Measurements from ENCODE around the gene ADIRF.
A peak's percentile ranks its signal among the peaks of the same experiment; 100 is the strongest.

The ADIRF gene

GRCh38 chr10:86953747-86954680, 14.3 kb upstream of the ADIRF start:
- no peak for ATAC-seq (ENCODE audit: low read depth)

GRCh38 chr10:86954681-86955500, 13.4 kb upstream of the ADIRF start:
- peaks cover 2% of the 10 kb centered on the region for H3K27me3 Mint-ChIP-seq
- H3K4me3 Mint-ChIP-seq: no peak overlapping the region
- DNase-seq (ENCODE audit: low spot score in 2 of 2) (no peak), ATAC-seq (ENCODE audit: low read depth) (no peak)
- H3K9me3 Mint-ChIP-seq: peaks cover 6% of the 10 kb centered on the region
- no peak overlapping the region for H3K27ac Mint-ChIP-seq
- no peaks in the 10 kb centered on the region for H3K4me1 Mint-ChIP-seq
- peaks cover 3% of the 10 kb centered on the region for H3K36me3 Mint-ChIP-seq

More at GRCh38 chr10:86953747-86954680, 14.3 kb upstream of the ADIRF start:
- Mint-ChIP-seq H3K36me3 (peaks cover 3% of the 10 kb centered on the region), H3K27me3 (peaks cover 2% of the 10 kb centered on the region), H3K4me1 (no peaks in the 10 kb centered on the region), H3K4me3 (no peak overlapping the region), H3K9me3 (peaks cover 6% of the 10 kb centered on the region), H3K27ac (no peak overlapping the region)
- no peak for DNase-seq (ENCODE audit: low spot score in 2 of 2)

GRCh38 chr10:86955501-86956194, 12.6 kb upstream of the ADIRF start:
- H3K9me3 Mint-ChIP-seq: peaks cover 6% of the 10 kb centered on the region

GRCh38 chr10:86956195-86956847, 12.0 kb upstream of the ADIRF start:
- peaks cover 4% of the 10 kb centered on the region for H3K27me3 Mint-ChIP-seq
- peaks cover 3% of the 10 kb centered on the region for H3K36me3 Mint-ChIP-seq
- peaks cover 6% of the 10 kb centered on the region for H3K9me3 Mint-ChIP-seq
- ATAC-seq (ENCODE audit: low read depth) (no peak), DNase-seq (ENCODE audit: low spot score in 2 of 2) (no peak)
- no peak overlapping the region for H3K27ac Mint-ChIP-seq
- H3K4me1 Mint-ChIP-seq: no peaks in the 10 kb centered on the region
- H3K4me3 Mint-ChIP-seq: no peak overlapping the region

More at GRCh38 chr10:86955501-86956194, 12.6 kb upstream of the ADIRF start:
- Mint-ChIP-seq H3K27ac (no peak overlapping the region), H3K36me3 (peaks cover 3% of the 10 kb centered on the region), H3K4me3 (no peak overlapping the region), H3K4me1 (no peaks in the 10 kb centered on the region), H3K27me3 (peaks cover 4% of the 10 kb centered on the region)
- DNase-seq (ENCODE audit: low spot score in 2 of 2) (no peak), ATAC-seq (ENCODE audit: low read depth) (no peak)

- Mint-ChIP-seq H3K4me3 (no peak overlapping the region), H3K36me3 (peaks cover 1% of the 10 kb centered on the region)
- ATAC-seq (ENCODE audit: low read depth): no peak
Observed at GRCh38 chr10:86956848-86957448, 11.3 kb upstream of the ADIRF start.

GRCh38 chr10:86957471-86958115, 10.7 kb upstream of the ADIRF start, which contains the start of gene MMRN2:
MMRN2 (minus strand) TSS chr10:86957615; CDS start chr10:86957541, 74 bp downstream.
- Mint-ChIP-seq H3K9me3 (peaks cover 2% of the 10 kb centered on the region), H3K27me3 (peaks cover 8% of the 10 kb centered on the region), H3K36me3 (no peaks in the 10 kb centered on the region), H3K4me1 (no peaks in the 10 kb centered on the region), H3K4me3 (no peak within 1 kb of the TSS), H3K27ac (no peak within 1 kb of the TSS)
- DNase-seq (ENCODE audit: low spot score in 2 of 2) (no peak), ATAC-seq (ENCODE audit: low read depth) (no peak)

More at GRCh38 chr10:86956848-86957448, 11.3 kb upstream of the ADIRF start:
- H3K4me1 Mint-ChIP-seq: no peaks in the 10 kb centered on the region
- peaks cover 8% of the 10 kb centered on the region for H3K27me3 Mint-ChIP-seq
- DNase-seq (ENCODE audit: low spot score in 2 of 2): no peak
- peaks cover 4% of the 10 kb centered on the region for H3K9me3 Mint-ChIP-seq
- no peak overlapping the region for H3K27ac Mint-ChIP-seq

GRCh38 chr10:86958116-86958900, 10.0 kb upstream of the ADIRF start, which contains the start of gene SNCG:
SNCG (plus strand) TSS chr10:86958599; CDS start chr10:86958698, 99 bp downstream.
- Mint-ChIP-seq H3K4me1 (no peaks in the 10 kb centered on the region), H3K27me3 (peaks cover 8% of the 10 kb centered on the region), H3K9me3 (no peaks in the 10 kb centered on the region), H3K36me3 (no peaks in the 10 kb centered on the region), H3K4me3 (no peak within 1 kb of the TSS), H3K27ac (no peak within 1 kb of the TSS)
- ATAC-seq (ENCODE audit: low read depth) (no peak), DNase-seq (ENCODE audit: low spot score in 2 of 2) (no peak)

GRCh38 chr10:86958901-86959736, 9.2 kb upstream of the ADIRF start:
- no peak overlapping the region for H3K4me3 Mint-ChIP-seq
- H3K9me3 Mint-ChIP-seq: no peaks in the 10 kb centered on the region
- H3K4me1 Mint-ChIP-seq: no peaks in the 10 kb centered on the region
- no peak overlapping the region for H3K27ac Mint-ChIP-seq
- no peaks in the 10 kb centered on the region for H3K36me3 Mint-ChIP-seq
- no peak for ATAC-seq (ENCODE audit: low read depth)
- H3K27me3 Mint-ChIP-seq: peaks cover 8% of the 10 kb centered on the region
- DNase-seq (ENCODE audit: low spot score in 2 of 2): no peak

- Mint-ChIP-seq H3K27me3 (peaks cover 8% of the 10 kb centered on the region), H3K36me3 (no peaks in the 10 kb centered on the region), H3K4me1 (no peaks in the 10 kb centered on the region), H3K27ac (no peak overlapping the region), H3K9me3 (no peaks in the 10 kb centered on the region), H3K4me3 (no peak overlapping the region)
- DNase-seq (ENCODE audit: low spot score in 2 of 2): no peak
- no peak for ATAC-seq (ENCODE audit: low read depth)
Observed at GRCh38 chr10:86959737-86960002, 8.6 kb upstream of the ADIRF start.

- DNase-seq (ENCODE audit: low spot score in 2 of 2) (no peak), ATAC-seq (ENCODE audit: low read depth) (peak; percentile 74)
- Mint-ChIP-seq H3K4me1 (peaks cover 2% of the 10 kb centered on the region), H3K27me3 (peaks cover 8% of the 10 kb centered on the region), H3K27ac (no peak overlapping the region), H3K36me3 (no peaks in the 10 kb centered on the region), H3K9me3 (no peaks in the 10 kb centered on the region), H3K4me3 (no peak overlapping the region)
Observed at GRCh38 chr10:86960003-86960862, 8.0 kb upstream of the ADIRF start.

- H3K27ac Mint-ChIP-seq: no peak overlapping the region
- ATAC-seq (ENCODE audit: low read depth) (no peak), DNase-seq (ENCODE audit: low spot score in 2 of 2) (no peak)
- H3K9me3 Mint-ChIP-seq: no peaks in the 10 kb centered on the region
- peaks cover 8% of the 10 kb centered on the region for H3K27me3 Mint-ChIP-seq
- peaks cover 8% of the 10 kb centered on the region for H3K4me1 Mint-ChIP-seq
- H3K36me3 Mint-ChIP-seq: no peaks in the 10 kb centered on the region
- no peak overlapping the region for H3K4me3 Mint-ChIP-seq
Observed at GRCh38 chr10:86960863-86961434, 7.3 kb upstream of the ADIRF start.
